Measurements from ENCODE around the gene EZH1.
A peak's percentile ranks its signal among the peaks of the same experiment; 100 is the strongest.
"Not testable (repeated sequence)": the region's sequence is repeated elsewhere in the genome, so short reads cannot be mapped to it uniquely, and the experiment has no call there.

The EZH1 gene

DNA sequence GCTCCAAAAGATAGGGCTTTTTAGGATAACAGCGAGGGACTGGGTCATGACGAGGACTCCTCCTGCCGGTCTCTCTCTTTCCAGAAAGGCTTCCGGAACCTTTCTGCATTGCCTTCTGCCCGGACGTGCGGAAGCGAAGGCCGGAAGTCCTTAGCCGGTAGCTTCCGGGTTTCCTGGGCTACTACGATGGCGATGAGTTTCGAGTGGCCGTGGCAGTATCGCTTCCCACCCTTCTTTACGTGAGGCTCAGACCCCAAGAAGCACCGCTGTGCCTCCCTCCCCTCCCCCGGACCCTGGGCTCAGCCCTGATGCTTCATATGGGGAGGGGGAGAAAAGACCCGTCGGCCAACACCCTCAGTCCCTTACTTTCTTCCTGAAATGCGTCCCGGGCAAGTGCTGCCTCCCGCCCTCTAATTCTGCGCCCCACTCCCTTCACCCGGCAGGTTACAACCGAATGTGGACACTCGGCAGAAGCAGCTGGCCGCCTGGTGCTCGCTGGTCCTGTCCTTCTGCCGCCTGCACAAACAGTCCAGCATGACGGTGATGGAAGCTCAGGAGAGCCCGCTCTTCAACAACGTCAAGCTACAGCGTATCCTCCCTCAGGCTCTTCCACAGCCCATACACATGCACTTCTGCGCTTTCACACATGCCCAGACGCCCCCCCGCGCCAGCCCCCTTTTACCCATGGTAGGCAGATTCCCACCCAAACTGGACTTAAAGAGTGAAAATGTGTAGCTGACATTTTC is 28.6 kb upstream of the EZH1 start, which contains the start of gene VPS25:
VPS25 (plus strand) TSS at position 160 of the 746 bp plus-strand sequence; CDS start at position 187, 27 bp downstream.
- no peak for FAIRE-seq
- peak; percentile 87 for DNase-seq (ENCODE audit: insufficient read length, low spot score)

DNA sequence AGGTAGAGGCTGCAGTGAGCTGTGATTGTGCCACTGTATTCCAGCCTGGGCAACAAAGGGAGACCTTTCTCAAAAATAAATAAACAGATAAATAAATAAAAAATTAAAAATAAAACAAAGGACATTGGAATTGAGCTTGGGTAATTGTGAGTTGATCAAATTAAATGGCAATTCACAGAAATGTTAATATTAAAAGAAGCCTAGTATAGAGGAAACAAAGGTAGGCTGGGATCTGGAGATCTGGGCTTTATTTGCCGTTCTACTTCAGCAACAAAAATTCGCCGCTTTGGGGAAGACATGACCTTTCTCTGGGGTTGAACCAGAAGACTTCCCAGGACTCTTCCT is 28.1 kb upstream of the EZH1 start:
- FAIRE-seq (no peak), DNase-seq (ENCODE audit: insufficient read length, low spot score) (no peak)

DNA sequence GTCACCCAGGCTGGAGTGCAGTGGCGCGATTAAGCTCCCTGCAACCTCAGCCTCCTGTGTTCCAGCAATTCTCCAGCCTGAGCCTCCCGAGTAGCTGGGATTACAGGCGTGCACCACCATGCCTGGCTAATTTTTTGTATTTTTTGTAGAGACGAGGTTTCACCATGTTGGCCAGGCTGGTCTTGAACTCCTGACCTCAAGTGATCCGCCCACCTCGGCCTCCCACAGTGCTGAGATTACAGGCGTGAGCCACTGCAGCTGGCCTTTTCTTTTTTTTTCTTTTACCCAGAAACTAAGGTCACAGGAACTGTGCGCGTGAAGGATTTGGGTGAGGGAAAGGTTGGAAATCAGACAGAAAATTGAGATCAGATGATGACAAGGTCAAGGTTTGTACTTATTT is 25.1 kb upstream of the EZH1 start:
- not testable (repeated sequence) for DNase-seq (ENCODE audit: insufficient read length, low spot score); FAIRE-seq

DNA sequence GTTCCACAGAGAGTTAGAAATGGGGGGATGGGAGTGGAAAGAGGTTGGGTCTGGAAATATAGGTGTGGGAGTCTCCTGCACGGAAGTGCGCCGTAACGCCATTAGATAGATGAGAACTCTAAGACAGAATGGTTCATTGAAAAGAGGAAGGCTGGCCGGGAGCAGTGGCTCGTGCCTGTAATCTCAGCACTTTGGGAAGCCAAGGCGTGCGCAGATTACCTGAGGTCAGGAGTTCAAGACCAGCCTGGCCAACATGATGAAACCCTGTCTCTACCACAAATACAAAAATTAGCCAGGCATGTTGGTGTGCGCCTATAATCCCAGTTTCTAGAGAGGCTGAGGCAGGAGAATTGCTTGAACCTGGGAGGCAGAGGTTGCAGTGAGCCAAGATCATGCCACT is 23.2 kb upstream of the EZH1 start:
- not testable (repeated sequence) for FAIRE-seq; DNase-seq (ENCODE audit: insufficient read length, low spot score)

DNA sequence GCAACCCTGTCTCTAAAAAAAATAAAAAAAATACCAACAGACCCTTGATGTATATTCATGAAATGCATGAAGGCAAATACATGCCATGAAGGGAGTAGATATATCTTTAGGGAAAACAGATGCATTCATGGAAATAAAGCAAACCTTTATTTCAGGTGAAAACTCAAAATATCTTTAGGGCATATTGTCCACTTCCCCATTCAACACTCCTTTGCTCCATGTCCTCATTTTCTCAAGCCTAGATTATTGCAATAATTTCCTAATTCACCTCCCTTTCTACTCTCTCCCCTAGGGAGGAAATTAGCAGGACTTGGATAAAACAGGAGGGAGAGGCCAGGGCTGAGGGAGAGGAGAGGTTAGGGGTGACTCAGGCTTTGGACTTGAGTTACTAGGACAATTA is 22.7 kb upstream of the EZH1 start:
- DNase-seq (ENCODE audit: insufficient read length, low spot score), result no peak
- no peak for FAIRE-seq

DNA sequence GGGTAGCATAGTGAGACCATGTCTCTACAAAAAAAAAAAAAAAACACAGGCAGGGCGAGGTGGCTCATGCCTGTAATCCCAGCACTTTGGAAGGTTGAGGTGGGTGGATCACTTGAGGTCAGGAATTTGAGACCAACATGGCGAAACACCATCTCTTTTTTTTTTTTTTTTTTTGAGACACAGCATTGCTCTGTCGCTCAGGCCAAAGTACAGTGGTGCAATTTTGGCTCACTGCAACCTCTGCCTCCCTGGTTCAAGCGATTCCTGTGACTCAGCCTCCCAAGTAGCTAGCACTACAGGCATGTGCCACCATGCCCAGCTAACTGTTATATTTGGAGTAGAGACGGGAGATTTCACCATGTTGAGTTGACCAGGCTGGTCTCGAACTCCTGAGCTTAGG is 21.3 kb upstream of the EZH1 start:
- FAIRE-seq, result no peak
- no peak for DNase-seq (ENCODE audit: insufficient read length, low spot score)

DNA sequence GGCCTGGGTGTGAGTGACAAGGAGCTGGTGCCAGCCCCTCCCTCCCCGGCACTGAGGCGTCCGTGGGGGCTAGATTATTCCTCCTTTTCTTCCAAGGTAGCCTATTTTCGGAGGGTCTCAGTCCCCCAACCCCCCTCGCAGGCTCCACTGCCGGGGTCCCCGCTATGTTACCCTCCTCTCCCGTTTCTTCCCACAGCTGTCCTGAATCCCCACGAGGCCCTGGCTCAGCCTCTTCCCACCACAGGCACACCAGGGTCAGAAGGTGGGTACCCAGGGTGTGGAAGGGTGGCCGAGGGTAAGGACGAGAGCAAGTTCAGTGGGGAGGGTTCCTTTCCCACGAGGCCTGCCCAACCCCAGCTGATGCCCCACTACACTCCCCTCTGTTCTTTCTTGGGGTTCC is 16.8 kb upstream of the EZH1 start:
- no peak for DNase-seq (ENCODE audit: insufficient read length, low spot score)
- FAIRE-seq, result no peak

DNA sequence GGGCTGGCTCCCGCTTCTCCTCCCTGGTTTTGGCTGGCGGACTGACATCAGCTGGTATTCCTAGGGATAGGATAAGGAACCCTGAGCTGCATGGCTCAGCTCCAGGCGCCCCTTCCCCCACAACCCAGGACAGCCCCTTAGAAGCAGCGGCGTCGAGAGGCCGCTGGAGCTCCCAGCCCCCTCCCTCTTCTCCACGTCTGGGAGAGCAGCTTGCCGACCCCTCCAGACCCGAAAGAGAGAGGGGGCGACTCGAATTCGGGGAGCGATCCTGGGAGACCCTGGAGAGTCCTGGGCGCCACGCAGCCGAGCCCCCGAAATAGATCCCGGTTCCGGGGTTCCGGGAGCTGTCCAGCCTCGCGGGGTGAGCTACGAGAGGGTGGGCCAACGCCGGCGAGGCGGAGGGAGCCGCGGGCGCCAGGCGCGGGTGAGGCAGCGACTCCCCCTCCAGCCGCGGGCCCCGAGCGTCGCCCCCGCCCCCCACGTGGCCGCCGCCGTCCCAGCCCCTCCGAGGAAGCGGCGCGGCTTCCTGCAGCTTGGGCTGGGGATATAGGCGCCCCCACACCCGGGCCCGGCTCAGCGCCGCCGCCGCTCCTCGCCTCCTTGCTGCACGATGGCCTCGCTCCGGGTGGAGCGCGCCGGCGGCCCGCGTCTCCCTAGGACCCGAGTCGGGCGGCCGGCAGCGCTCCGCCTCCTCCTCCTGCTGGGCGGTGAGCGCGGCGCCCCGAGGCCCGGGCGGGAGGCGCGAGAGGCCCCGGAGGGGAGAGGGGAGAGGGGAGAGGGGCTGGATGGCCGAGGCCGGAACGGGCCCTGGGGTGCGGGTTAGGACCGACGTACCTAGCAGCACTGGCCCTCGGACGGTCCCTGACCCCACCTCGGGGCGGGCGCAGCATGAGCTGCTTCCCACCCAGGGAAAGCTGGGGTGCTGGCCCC is 16.1 kb upstream of the EZH1 start, which contains the start of gene RAMP2:
RAMP2 (plus strand) TSS at position 576 of the 930 bp plus-strand sequence; CDS start at position 611, 35 bp downstream.
- DNase-seq (ENCODE audit: insufficient read length, low spot score), result no peak
- no peak for FAIRE-seq

DNA sequence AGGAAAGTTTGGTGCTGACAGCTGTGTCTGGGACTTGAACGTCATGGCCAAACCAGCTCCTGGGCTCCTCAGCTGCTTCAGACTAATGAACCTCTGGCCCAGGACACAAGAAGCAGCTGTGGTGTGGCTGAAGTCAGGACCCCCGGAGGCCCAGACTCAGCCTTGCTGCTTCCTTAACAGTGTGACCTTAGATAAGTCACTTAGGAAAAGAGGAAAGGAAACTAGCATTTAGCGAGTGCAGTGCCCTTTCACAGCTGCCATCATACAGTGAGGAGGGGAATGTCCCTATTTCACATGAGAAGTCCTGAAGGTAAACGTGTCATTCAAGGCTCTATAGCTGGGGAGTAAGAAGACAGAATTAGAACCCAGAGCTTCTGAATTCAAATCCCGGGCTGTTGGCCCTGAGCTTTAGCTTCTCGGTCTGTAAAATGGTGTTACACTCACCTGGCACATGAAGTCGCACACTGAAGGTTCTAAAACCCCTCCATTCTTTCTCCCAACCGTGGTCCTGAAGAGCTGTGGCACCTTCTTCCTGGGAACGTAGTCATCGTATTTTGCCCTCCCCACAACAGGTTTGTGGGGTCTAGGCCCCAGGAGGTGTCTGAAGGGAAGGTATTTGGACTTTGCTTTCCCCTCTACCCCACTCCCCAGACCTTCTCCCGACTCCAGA is 15.3 kb upstream of the EZH1 start:
- FAIRE-seq, result peak; percentile 31
- no peak for DNase-seq (ENCODE audit: insufficient read length, low spot score)

DNA sequence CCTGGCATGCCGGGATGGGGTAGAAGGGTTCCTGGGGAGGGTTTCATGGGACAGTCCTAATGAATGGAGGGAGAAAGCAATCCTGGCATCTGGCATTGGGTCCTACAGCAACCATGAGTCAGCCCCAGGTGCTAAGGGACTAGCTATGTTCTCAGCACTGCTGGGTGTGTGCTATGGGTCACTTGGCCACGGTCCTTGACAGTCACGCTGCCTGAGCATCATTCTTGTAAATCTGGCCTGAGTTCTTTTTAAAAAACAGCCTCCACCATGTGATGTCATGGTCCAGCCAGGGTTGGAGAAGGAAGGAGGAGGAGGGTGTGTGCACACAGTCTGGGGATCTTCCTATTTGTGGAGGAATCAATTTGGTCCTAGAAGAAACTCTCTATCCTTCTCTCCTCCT is 9.9 kb upstream of the EZH1 start:
- DNase-seq (ENCODE audit: insufficient read length, low spot score) (no peak), FAIRE-seq (no peak)

DNA sequence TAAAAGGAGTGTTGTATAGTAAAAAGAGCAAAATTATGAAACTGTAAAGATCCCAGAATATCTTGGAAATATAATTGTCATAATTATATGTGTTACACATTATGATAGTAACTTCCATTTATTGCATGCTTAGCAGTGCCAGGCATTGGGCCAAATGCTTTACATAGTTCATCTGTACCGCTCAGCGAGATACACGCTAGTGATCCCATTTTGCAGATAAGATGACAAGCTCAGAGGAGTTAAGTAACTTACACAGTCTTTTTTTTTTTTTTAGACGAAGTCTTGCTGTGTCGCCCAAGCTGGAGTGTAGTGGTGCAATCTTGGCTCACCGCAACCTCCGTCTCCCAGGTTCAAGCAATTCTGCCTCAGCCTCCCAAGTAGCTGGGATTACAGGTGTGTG is 6.8 kb upstream of the EZH1 start:
- DNase-seq (ENCODE audit: insufficient read length, low spot score) (no peak), FAIRE-seq (no peak)

DNA sequence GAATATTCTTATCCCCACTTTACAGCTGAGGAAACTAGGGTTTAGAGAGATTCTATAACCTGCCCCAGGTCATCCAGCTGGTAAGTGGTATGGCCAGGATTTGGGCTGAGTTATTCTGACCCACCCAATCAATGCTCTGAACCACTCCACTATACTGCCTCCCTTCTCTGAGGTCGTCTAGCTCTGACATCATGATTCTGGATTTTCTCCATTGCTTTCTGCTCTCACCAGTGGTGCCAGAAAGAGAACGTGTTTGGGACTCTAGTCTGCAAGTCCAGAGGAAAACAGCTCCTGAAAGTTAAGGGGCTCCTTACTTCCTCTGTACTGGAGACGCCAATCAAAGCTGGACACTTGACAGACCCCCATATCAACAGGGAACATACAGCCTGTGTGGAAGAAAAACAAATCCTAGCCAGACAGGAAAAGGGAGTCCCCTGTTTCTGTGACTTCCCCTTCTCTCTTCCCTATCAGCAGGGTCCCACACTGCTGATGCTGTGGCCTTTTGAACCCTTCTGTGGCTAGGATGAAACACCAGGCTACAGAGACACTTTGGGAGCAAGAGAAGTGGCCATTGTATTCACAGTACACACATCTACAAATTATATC is 6.0 kb upstream of the EZH1 start:
- FAIRE-seq (no peak), DNase-seq (ENCODE audit: insufficient read length, low spot score) (no peak)

DNA sequence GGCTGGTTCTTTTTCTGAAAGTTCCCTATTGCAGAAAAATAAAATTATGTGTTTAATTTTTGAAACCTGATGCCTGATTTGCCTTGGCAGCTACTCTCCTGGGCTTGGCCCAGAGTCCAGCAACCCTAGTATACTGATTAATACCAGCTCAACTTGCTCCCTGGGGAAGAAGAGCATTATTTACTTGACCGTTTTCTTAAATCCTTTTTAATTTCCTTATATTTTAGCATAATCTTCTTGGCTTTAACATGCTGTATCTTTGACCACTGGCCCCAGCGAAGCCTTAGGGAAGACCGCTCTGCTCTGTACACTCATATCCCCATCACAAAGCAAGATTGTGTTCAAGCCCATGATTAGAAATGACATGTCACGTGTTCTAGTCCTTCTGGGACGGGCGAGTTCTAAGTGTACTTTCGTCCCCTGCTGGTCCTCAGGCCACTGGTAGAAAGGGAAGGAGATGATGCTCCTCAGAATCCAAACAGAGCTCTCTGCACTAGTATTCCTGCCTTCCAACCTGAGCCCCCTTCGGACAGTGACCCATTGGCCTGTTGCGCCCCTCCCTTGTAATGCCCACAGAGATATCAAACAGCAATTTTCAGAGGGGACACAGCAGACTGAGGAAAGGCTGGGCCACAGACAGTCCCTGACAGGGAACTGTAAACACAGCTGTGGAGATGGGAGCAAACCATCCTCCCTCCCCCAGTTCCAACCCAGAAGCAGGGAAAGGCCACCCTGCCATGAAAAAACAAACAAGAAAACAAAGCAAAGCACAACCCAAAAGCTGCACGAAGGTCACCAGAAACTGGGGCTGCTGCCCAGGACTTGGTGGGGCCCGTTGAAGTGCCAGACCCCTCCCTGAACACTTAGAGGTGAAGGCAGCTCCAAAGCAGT is 4.3 kb upstream of the EZH1 start:
- FAIRE-seq (no peak), DNase-seq (ENCODE audit: insufficient read length, low spot score) (no peak)

DNA sequence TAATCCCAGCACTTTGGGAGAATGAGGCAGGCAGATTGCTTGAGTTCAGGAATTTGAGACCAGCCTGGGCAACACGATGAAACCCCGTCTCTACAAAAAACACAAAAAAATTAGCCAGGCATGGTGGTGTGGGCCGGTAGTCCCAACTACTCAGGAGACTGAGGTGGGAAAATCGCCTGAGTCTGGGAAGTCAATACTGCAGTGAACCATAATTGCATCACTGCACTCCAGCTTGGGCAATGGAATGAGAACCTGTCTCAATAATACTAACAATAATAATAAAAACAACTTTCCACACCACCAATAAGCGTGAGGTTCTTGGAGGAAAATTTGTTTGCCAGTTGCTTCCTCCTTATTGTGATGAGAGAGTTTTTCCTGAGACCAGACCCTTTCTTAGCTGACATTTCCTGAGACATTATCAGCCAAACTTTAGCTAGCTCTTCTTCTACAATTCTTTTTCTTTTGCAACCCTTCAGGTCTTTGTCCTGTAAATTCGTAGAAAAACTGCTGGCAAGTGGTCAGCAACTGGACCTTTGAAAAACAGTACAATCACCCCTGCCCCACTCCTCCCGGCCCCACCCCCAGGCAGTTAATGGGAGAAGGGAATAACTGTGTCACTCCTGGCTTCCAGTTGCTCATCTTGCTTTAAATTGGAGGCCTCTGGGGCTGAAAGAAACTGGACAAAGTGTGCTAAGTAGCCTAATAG is 3.5 kb upstream of the EZH1 start:
- no peak for FAIRE-seq
- DNase-seq (ENCODE audit: insufficient read length, low spot score), result no peak

DNA sequence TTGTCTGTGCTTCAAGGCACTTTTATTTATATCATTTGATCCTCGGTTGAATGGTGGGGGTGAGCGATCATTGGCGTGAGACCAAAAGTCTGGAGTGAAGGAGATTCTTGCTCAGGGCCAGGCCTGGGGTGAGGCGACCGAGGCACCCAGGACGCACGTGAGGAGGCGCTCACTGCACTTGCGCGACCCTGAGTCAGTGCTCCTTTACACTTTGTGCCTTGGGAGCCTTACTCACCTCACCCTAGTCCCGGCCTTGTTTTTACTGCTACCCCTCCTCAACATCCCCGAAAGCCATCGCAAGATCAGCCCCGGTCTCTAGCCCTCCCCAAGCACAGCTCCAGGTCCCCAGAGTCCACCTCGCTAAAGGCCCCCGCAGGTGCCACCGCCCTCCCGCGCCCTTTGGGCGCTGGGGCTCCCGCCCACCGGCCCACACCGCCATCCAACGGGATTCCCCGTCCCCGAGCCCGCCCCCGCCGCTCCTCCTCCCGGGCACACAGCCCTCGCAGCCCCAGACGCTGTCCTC is 496 bp downstream of the EZH1 start:
- no peak for FAIRE-seq

DNA sequence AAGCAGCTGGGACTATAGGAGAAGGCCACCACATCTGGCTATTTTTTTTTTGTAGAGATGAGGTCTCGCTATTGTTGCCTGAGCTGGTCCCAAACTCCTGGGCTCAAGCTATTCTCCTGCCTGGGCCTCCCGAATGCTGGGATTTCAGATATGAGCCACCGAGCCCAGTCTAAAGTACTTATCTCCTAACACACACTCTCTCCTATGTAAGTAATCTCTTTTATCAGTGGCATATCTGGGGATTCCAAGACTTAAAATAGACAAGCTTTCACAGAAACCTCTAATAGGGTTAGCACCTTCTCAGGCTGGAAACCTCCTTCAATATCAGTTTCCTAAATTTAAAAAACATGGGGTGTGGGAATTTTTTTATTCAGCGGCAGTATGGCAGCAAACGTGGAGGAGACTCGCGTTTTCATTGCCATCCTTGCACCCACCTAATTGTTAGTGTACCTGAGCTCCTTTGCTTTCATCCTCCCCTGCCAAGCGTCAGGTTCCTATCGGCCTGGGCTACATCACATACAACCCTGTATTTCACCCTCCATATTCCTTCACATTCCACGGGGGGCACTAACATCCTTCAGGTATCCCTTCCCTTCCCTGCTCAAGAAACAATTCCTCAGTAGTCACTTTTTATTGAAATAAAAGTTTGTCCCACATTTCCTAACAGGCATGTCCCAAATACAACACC is 1.1 kb downstream of the EZH1 start:
- FAIRE-seq (no peak), DNase-seq (ENCODE audit: insufficient read length, low spot score) (peak; percentile 50)

More for the DNA sequence above, 496 bp downstream of the EZH1 start:
- DNase-seq (ENCODE audit: insufficient read length, low spot score), result peak; percentile 79

DNA sequence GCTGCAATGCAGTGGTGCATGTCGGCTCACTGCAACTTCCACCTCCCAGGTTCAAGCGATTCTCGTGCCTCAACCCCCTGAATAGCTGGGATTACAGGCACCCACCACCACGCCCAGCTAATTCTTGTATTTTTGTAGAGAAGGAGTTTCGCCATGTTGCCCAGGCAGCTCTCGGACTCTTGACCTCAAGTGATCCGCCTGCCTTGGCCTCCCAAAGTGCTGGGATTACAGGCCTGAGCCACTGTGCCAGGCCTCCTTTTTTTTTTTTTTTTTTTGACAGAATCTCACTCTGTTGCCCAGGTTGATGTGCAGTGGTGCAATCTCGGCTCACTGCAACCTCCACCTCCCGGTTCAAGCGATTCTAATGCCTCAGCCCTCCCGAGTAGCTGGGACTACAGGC is 1.9 kb downstream of the EZH1 start:
- DNase-seq (ENCODE audit: insufficient read length, low spot score); FAIRE-seq: not testable (repeated sequence)

DNA sequence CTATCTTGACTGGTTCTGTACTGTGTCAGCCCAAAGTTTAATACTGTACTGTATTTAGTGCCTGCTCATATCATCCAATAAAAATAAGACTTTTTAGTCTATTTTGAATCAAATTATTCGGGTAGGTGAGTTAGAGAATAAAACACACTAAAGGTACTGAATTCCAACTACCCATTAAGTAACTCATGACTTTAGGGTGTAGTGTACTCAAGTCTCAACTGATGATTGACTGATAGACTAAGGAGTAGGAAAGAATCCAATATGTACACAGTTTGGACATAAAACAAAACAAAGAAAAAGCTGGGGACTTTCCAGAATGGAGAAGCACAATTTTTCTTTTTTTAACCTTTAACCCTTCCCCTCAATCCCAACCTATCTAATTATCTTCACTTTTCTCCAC is 4.1 kb downstream of the EZH1 start:
- DNase-seq (ENCODE audit: insufficient read length, low spot score) (no peak), FAIRE-seq (no peak)

All from HTR-8/SVneo (cell line).